Tibial artery (tissue), 4 donors: Measurements from ENCODE around the gene CDC42BPA.

Source experiments
- DNase-seq, 2 donors: peaks; one replicate each; pipeline ENCODE4 v3.0.0-alpha.2; 2019
- H3K27ac ChIP-seq, 2 donors: fragments of 200-600 bp; sonication (generic) in 1 of 2; 1 replicate in 1 of 2; 2 replicates in 1 of 2; pipeline ENCODE4 v1.5.1; 2018 to 2019; ENCODE audit warnings: mild to moderate bottlenecking in 1 of 2
- H3K27me3 ChIP-seq, 2 donors: fragments of 200-600 bp; sonication (generic) in 1 of 2; one replicate each; pipeline versions ENCODE4 v1.5.1 to v1.6.0; 2016 to 2019
- H3K36me3 ChIP-seq, 3 donors: fragments of 200-600 bp; sonication (generic) in 2 of 3; one replicate each; pipeline ENCODE4 v1.5.1; 2016 to 2019; ENCODE audit warnings: mild to moderate bottlenecking in 2 of 3
- H3K4me1 ChIP-seq, 4 donors: fragments of 200-600 bp; sonication (generic) in 2 of 4; 1 replicate in 3 of 4; 2 replicates in 1 of 4; pipeline ENCODE4 v1.5.1; 2016 to 2019
- H3K4me3 ChIP-seq, 2 donors: fragments of 200-600 bp; sonication (generic) in 1 of 2; 1 replicate in 1 of 2; 2 replicates in 1 of 2; pipeline ENCODE4 v1.5.1; 2018 to 2019; ENCODE audit warnings: mild to moderate bottlenecking in 2 of 2
- H3K9me3 ChIP-seq, 3 donors: fragments of 200-600 bp; sonication (generic) in 1 of 3; one replicate each; pipeline ENCODE4 v1.5.1; 2016 to 2019
- intact Hi-C: fragments of 100-400 bp; cut with DNase I; formaldehyde crosslinking; loops from one replicate; pipeline ENCODE4 v1.15.0; 2023; ENCODE audit warnings: low total_unique reads
- TF ChIP-seq, protein P1 (sequence below), 2 experiments: fragments of 200-600 bp in 1 of 2; fragments of 450-650 bp in 1 of 2; IDR thresholded peaks; one replicate each; pipeline ENCODE4 v1.5.1; 2017 to 2019; ENCODE audit warnings: antibody characterized with exemption in 2 of 2, mild to moderate bottlenecking in 1 of 2, moderate library complexity in 1 of 2

CDC42BPA gene

DNA sequence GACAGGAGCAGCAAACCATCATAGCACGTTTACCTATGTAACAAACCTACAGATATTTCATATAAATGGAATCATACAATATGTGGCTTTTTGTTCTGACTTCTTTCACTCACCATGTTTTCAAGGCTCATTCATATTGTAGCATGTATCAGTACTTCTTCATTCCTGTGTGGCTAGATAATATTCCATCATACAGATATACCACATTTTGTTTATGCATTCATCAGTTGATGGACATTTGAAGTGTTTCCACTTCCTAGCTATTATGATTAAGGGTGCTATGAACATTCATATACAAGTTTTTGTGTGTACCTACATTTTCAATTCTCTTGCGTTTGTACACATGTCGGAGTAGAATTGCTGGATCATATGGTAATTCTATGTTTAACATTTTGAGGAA is 90.1 kb downstream of the CDC42BPA start:
- Histone ChIP-seq H3K36me3 (no peaks in the 10 kb centered on the region), H3K9me3 (no peaks in the 10 kb centered on the region), H3K4me1 (peaks cover 0 to 13% (median 2%) of the 10 kb centered on the region in 4 donors), H3K4me3 (no peak overlapping the region), H3K27me3 (no peaks in the 10 kb centered on the region), H3K27ac (no peak overlapping the region)
- DNase-seq = no peak
- TF ChIP-seq, protein P1, sequence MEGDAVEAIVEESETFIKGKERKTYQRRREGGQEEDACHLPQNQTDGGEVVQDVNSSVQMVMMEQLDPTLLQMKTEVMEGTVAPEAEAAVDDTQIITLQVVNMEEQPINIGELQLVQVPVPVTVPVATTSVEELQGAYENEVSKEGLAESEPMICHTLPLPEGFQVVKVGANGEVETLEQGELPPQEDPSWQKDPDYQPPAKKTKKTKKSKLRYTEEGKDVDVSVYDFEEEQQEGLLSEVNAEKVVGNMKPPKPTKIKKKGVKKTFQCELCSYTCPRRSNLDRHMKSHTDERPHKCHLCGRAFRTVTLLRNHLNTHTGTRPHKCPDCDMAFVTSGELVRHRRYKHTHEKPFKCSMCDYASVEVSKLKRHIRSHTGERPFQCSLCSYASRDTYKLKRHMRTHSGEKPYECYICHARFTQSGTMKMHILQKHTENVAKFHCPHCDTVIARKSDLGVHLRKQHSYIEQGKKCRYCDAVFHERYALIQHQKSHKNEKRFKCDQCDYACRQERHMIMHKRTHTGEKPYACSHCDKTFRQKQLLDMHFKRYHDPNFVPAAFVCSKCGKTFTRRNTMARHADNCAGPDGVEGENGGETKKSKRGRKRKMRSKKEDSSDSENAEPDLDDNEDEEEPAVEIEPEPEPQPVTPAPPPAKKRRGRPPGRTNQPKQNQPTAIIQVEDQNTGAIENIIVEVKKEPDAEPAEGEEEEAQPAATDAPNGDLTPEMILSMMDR (IDR thresholded peaks at IDR 0.05) = no peak
- intact Hi-C loops = no loop called here

GRCh38 chr1:227227761-227228160 is 90.5 kb downstream of the CDC42BPA start:
- H3K27me3 ChIP-seq = no peaks in the 10 kb centered on the region
- TF ChIP-seq, protein P1 (IDR thresholded peaks at IDR 0.05) = no peak
- H3K27ac ChIP-seq = no peak overlapping the region
- intact Hi-C loops = no loop called here
- peaks cover 0 to 13% (median 2%) of the 10 kb centered on the region in 4 donors for H3K4me1 ChIP-seq
- no peaks in the 10 kb centered on the region for H3K9me3 ChIP-seq
- DNase-seq = no peak
- no peak overlapping the region for H3K4me3 ChIP-seq
- no peaks in the 10 kb centered on the region for H3K36me3 ChIP-seq

DNA sequence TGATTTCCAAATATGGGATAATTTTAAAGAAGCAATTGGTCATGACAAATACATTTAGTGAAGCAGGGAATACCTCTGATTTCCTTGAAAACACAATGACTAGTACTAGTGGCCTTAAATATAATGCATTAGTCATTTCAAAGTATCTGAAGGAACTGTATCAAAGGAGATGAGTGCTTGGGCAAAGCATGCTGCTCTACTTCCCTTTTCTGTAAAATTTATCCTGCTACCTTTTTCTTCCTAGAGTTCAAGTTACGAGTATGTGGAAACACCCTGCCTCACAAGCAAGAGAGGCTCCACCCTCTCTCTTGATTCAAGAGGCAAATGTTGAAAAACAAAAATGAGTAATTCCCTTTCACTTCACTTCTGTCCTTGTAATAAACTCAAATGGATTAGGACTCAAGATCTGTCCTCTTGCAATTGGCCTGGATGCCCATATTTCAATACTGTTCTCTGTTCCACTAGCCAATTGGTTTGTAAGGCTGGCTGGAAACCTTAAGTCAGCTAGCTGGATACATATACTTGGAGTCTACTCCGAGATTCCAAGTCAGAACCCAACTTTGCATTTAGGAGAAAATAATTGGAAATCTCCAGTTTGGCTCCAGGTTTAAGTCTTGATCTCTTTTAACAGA is 92.5 kb downstream of the CDC42BPA start:
- Histone ChIP-seq H3K9me3 (no peaks in the 10 kb centered on the region), H3K4me3 (no peak overlapping the region), H3K27ac (no peak overlapping the region), H3K27me3 (no peaks in the 10 kb centered on the region), H3K36me3 (no peaks in the 10 kb centered on the region), H3K4me1 (peaks cover 0 to 13% (median 2%) of the 10 kb centered on the region in 4 donors)
- no peak for DNase-seq
- TF ChIP-seq, protein P1 (IDR thresholded peaks at IDR 0.05) = no peak
- intact Hi-C loops = no loop called here

DNA sequence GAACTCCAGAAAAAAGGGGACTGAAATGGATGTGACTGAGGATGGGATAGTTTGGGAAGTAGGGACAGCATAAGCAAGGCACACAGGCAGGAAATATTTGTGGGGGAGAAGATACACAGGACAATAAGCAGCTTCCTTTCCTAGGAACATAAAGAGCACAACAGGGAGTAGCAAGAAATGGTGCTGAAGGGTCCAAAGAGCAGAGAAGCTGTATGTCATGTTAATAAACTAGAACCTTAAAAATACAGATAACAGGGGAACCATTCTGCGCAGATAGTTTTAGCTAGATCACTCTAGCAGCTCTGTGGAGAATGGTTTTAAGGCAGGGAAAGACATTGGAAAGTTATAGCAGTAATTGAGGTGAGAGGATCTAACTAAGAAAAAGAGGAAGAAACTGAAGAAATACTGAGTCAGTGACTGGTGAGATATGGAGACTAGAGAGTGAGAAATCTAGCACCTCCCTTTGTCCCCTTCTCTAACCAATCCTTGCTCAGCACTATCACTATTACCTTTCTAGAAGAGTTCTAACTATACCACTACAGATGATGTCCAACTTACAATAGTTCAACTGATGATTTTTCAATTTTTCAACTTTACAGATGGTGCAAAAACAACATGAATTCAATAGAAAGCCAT is 95.0 kb downstream of the CDC42BPA start:
- Histone ChIP-seq H3K4me1 (peaks cover 0 to 13% (median 2%) of the 10 kb centered on the region in 4 donors), H3K4me3 (no peak overlapping the region), H3K27me3 (no peaks in the 10 kb centered on the region), H3K27ac (no peak overlapping the region), H3K36me3 (no peaks in the 10 kb centered on the region), H3K9me3 (no peaks in the 10 kb centered on the region)
- intact Hi-C loops = no loop called here
- TF ChIP-seq, protein P1 (IDR thresholded peaks at IDR 0.05) = no peak
- no peak for DNase-seq

GRCh38 chr1:227219715-227220292 is 98.5 kb downstream of the CDC42BPA start:
- Histone ChIP-seq H3K4me1 (no peaks in the 10 kb centered on the region), H3K4me3 (no peak overlapping the region), H3K9me3 (no peaks in the 10 kb centered on the region), H3K27ac (no peak overlapping the region), H3K27me3 (no peaks in the 10 kb centered on the region), H3K36me3 (no peaks in the 10 kb centered on the region)
- TF ChIP-seq, protein P1 (IDR thresholded peaks at IDR 0.05) = no peak
- no peak for DNase-seq
- intact Hi-C loops = no loop called here
